GM19397 (cell line): ENCODE measurements around the gene AMN1.
"Not testable (repeated sequence)": the region's sequence is repeated elsewhere in the genome, so short reads cannot be mapped to it uniquely, and the experiment has no call there.

Experiments
- ATAC-seq: cut with Tn5 transposase; IDR thresholded peaks from one replicate; pipeline ENCODE4 v1.9.1; 2021; ENCODE audit warnings: mild to moderate bottlenecking, moderate library complexity; ENCODE audit not compliant: unreplicated experiment

The AMN1 gene

DNA sequence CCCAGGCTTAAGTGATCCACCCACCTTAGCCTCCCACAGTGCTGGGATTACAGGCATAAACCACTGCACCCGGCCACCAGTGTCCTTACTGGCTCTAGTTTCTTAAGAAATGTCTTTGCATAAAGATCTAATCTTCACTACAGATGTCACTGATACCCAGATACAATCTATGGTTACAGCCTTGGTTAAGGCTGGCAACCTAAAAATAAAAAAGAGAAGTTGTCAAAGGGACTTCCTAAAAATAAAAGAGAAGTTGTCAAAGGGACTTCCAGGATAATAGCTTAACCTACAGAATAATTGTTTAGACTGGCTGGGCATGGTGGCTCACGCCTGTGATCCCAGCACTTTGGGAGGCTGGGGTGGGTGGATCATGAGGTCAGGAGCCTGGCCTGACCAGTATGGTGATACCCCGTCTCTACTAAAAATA lies 41.7 kb downstream of the AMN1 start:
- peak; percentile 64 for ATAC-seq

DNA sequence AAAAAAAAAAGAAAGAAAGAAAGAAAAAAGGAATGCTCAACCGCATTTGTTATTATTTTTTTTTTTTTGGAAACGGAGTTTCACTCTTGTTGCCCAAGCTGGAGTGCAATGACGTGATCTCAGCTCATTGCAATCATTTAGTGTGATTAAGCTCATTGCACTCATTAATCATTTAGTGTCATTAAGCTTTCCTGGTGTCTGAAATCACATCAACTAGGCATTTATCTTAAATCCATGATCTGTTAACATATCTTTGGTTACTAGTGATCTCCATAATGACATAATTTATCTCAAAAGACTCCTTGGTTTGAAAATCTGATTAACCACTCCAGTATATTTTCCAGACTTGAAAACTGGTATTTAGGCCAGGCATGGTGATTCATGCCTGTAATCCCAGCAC lies 43.0 kb downstream of the AMN1 start:
- ATAC-seq = no peak

DNA sequence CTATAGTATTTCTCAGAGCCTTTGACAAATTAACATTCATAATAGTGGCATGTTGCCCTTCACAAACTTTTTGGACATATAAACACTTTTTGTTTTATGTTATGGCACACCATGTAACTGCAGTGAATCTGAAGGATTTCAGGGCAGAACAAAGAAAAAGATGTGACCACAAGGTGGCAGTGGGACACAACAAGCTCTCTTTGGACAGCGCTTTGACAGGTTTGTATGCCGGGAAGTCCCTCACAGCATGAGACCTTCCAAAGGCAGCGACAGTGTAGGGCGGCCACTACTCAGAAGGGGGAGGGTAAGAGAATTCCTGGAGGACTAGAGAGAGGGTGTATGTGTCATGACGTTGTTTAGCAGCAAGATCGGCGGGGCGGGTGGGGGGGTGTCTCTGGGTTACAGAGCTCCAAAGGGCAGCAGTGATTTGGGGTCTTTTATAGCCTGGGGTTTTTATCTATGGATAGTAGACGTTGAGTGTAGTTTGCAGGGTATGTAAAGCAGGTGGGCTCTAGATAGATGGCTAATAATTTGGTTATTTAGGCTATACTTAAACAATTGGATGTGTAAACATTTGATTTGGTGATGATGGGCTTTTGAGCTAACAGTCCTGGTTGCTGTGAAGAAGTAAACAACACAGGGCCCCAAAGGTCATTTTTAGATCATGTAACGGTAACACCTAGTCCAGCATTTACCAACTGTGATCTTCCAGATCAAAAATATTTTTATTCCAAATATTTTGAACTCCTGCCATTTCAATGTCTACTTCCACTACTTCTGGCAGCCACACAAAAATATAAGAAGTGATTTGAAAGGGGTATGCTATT lies 46.5 kb downstream of the AMN1 start:
- ATAC-seq = peak; percentile 80

DNA sequence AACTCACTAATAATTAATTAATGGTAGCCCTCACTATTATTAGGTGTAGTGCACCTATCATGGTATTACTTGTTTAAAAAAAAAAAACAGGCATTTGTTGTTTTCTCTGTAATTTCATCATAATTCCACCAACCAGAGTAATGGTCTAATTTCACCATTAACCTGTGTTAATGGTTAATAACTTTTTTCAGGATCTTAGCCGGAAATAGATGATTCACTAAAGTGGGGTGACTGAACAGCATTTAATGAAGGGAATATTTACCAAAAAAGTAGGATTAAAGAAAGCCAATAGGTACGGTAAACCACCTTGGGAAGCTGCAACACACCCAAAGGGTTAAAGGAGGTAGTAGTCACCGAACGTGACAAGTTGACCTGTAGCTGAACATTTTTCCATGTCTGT lies 56.3 kb downstream of the AMN1 start:
- ATAC-seq = no peak

DNA sequence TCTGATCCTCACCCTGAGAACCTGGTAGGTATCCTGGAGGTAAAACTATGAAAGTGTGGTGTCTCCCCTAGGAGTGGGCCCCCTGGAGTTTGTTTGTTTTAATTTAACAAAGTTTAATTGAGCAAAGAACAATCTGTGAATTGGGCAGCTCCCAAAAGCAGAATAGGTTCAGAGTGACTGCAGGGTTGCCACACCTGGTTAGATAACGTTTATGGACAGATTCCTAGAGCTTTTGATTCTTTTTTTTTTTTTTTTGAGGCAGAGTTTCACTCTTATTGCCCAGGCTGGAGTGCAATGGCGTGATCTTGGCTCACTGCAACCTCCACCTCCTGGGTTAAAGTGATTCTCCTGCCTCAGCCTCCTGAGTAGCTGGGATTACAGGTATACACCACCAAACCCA lies 59.2 kb downstream of the AMN1 start:
- ATAC-seq = not testable (repeated sequence)

DNA sequence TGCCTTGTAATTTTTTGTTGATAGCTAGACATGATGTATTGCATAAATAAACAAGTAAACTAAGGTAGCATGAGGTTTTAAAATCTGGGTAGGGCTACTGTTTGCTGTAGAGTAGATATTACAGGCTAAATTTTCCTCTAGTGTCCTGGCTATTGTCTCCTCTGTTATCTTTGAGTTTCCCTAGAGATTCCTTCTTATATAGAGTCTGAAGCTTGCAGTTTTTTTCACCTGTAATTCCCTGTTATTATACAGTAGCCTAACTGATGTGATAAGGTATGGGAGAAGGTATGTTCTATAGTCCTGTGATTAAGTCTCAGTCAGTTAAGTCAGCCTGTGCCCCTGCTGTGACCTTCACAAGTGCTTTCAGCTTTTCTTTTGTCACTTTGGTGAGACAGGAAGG lies 59.8 kb downstream of the AMN1 start:
- ATAC-seq = no peak

DNA sequence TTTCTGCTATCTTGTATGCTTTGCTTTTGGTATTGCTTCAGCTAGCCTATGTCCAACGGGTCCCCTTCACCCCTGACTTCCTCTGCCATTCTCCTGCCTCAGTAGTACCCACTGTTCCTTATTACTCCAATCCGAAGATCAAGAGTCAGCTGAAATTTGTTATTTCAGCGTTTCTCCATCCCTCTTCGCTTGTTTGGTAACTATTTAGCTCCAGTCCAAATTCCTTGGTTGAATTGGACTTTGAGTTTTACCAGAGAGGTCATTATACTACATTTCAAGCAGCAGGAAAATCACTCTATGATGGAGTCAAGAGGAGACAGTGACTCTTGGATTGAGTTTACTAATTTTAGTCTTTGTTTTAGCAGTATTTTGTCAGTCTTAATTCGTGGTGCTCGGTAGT lies 64.8 kb downstream of the AMN1 start:
- no peak for ATAC-seq

DNA sequence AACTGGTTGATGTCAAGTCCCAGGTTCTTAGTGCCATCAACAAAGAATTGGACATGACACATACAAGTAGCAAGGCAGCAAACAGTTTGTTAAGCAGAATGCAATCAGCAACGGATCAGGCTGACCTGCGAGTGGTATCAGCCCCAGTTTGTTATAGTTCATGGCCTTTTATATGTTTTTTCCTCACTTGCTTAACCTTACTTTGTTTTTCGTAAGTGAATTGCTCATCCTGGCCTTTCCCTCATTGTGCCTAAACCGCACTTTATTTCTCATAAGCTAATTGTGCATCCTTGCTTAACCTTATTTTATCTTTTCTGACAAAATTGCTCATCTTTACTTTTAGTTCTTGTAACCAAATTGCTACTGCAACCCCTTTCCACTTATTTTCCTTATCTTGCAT lies 65.2 kb downstream of the AMN1 start:
- no peak for ATAC-seq

DNA sequence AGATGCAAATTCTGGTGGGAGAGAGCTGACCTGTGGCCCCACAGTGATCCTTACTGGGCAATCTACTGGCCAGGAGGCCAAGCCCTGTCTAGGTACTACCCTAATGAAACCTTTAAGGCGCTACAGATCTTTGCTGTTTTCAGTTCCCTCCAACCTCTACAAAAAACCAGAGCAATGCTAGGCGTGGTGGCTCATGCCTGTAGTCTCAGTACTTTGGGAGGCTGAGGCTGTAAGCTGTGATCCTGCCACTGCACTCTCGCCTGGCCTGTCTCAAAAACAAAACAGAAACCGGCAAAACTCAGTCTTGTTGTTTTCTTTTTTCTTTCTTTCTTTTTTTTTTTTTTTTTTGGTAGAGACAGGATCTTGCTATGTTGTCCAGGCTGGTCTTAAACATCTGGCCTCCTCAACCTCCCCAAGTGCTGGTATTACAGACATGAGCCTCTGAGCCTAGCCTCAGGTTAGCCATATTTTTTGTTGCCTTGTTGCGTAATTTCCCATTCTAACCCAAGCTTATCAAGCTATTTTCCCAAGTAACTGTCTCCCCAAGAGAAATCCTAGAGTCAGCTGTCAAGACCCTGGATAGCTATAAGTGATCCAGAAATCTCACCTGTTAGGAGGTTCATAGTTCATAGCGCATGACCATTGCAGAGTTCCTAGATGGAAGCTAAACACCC lies 66.5 kb downstream of the AMN1 start:
- no peak for ATAC-seq

DNA sequence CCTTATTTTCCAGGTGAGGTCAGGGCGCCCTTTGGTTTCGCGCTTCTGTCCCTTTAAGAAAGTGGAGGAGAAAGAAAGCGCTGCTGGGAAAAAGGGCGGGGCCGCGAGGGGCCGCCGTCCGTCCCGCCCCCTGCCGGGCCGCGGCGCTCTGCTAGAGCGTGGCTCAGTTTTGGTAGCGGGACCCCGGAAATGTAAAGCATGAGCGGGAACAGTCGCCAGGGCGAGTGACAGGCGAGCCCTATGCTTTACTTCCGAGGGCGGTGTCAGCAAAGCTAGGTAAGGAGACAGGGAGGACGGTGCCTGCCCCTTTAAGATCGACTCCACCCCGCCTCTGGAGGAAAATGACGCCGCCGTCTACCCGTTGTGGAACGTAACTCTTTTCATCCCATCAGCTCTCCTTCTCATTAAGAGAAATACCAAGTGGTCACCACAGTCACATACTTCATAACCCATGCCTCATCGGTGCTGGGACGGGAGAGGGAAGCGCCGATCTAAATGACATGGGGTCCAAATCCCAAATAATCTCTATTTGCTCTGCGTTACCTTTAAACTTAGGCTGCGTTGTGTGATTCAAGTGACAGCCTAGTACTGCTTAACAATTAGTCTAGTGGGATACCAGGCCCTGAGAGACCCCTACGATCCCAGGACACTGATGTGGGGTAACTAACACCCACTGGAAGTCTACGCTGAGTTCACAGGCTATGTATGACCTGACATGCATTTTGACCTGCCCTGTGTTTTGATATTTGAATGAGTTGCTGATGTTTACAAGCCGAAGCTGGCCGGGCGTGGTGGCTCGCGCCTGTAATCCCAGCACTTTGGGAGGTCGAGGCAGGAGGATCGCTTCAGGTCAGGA lies 69.5 kb downstream of the AMN1 start, which contains the start of gene ETFBKMT:
Gene ETFBKMT, plus strand, starts transcription at position 602 of the 856 bp plus-strand sequence. CDS start 2,266 bp downstream, outside the sequence.
- peak; percentile 98 for ATAC-seq

DNA sequence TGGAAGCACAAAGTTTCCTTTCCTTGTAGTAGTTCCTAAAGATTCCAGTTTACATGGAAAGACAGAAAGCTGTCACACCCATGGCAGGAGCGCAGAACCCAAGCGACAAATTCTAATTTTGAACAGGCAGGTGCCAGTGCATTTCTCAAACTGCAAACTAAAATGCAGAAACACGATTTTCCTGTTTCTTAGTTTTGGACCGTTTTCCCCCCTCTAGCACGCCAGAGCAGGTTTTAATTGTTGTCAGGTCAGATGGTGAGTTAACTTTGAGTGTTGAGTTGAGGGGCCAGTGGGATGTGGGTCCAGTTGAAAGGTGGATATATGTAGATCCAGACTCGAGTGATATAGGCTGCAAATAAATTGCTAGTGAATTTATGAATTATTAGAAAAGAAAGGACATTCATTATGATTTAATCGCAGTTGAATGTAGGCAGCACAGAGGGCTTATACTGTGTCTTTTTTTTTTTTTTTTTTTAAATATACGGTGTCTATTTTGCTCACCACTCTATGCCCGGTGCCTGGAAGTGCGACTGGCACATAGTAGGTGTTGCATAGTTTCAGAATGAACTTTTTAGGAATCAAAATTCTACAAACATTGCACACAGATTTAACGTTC lies 70.2 kb downstream of the AMN1 start:
- ATAC-seq = no peak

DNA sequence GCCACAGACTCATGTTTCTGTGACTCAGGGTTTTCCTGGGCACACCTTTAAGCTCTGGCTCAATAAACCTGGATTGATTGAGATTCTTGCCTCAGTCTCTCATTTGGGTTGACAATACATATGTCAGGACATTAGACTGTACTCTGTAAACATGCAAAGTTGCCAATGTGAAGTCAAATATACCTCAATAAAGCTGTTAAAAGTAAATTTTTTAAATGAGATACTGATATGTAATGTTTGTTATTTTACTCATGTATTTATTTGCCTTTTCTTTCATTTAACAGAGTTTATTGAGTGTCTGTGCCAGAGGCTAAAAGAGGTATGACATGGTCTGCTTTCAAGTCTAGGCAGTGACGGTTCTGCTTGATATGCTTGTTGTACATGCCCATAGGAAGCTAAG lies 73.0 kb downstream of the AMN1 start:
- ATAC-seq = no peak

DNA sequence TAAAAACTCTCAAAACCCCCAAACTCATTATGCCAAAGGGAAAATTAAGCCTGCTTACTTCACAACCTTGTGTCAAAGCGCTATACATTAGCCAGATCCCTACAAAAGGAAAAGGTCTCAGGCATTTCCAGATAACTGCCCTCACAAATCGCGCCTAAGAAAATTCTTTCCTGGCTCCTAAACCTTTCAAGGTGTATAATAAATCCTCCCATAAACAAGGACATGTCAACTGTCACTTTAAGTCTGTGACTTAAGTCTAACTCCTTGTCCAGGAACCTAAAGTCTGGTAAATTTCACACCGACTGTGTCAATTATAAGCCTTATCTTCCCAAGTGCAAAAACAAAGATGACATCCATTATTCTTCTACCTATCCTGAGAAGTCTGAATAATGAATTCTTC lies 73.6 kb downstream of the AMN1 start:
- ATAC-seq = no peak

DNA sequence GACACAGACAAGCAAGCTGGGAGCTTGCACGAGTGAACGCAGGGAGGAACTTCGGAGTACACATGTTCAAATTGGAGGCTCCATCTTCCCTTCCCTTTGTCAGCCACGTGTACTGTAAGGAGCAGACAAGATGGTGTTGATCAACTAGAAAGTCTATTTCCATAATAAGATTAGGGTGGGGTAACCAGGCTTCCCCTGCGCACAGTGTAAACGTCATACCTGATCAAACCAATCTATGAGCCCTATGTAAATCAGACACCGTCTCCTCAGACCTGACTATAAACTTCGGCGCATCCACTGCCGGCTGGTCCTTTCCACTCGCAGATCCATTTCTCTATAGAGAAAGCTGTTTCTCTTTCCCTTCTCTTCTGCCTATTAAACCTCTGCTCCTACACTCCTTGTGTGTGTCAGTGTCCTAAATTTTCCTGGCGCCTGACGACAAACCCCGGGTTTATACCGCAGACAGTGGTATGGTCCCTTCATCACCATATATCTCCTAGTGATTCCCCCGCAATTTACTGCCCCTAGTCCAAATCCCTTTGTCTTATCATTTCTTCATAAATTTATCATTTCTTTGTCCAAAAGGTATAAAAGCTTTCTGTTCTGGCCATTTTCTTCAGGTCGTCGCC lies 76.8 kb downstream of the AMN1 start:
- no peak for ATAC-seq

DNA sequence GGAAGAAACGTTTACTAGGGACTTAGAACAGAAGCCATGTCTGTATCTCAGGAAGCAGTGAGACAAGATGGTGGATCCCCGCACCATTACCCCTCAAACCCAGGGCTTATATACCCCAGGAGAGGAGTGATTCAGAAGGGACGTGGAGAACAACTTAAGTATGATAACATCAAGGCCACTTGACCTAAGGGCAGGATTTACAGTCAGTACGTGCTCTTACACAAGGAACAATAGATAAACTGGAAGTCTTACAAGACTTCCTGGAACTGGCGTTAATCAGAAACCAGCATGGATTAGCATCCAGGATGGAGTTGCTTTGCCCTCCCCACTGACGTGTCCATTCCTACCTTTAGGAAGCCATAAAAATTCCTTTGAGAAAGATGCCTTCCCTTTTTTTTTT lies 77.9 kb downstream of the AMN1 start:
- no peak for ATAC-seq

DNA sequence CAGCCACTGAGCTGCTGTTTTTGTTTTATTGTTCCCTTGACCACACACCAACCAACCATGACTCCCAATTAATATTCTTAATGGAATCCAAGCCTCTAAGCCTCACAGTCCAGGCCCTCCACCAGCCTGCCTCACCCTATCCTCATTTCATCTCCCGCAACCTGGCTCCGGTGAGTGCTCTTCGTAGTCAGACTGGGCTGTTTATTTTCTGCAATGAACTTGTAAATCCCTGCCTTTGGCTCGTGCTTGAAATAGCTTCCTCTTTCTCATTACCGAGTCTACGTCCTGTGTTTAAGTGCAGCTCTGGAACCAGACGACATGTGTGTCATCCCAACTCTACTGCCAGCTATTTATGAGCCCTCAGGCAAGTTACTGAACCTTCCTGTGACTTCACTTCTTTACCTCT lies 81.7 kb downstream of the AMN1 start:
- no peak for ATAC-seq

DNA sequence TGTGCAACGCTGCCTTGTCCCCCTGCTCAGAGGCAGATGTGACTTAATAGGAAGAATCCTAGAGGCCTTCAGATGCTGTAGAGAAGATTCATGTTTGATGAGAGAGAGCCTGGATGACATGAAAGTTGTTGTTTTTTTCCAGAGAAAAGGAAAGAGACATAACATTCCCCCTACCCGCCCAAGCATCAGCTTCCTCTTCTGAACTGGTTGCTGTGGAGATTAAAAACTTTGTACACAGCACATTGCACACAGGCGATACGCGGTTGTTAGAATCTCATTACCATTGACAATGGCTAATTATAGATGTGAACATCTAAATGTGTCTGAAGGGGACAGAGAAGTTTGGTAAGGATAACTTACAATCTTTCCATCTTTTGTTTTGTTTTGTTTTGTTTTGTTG lies 82.9 kb downstream of the AMN1 start:
- no peak for ATAC-seq

DNA sequence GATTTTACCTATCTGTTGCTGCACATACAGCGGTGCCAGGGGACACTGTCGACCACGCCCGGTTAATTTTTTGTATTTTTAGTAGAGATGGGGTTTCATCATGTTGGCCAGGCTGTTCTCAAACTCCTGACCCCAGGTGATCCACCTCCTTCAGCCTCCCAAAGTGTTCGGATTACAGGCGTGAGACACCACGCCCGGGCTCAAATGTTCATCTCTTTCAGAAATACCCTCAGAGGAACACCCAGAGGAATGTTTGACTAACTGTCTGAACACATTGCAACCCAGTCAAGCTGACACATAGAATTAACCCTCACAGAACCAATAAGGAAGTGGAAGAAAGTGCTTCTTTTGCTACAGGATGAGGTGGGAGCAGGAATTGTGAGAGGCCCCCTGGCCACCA lies 84.3 kb downstream of the AMN1 start:
- ATAC-seq = no peak

DNA sequence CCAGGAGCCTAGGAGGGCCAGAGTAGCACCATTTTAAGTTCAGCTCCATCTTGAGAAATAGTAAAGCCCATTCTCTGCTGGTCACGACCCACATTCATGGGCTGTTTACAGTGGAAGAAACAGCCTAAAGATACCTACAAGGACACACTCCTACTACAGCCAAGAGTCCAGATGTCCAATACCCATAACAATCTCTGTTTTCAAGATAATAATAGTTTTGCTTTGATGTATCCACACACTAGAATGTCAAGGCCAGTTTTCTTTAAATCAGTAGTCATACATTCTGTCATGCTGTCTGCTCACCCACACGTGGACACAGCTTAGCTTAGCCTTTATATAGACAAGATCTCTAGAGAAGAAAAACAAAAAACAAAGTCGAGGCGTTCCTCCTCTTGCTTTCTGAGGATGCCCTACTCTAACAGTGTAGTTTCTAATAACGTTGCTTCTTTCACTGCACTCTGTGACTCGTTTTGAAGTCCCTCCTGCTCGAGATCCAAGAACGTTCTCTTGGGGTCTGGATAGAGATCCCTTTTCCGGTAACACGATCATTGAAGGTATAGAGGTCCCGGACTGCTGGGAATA lies 87.2 kb downstream of the AMN1 start:
- no peak for ATAC-seq

DNA sequence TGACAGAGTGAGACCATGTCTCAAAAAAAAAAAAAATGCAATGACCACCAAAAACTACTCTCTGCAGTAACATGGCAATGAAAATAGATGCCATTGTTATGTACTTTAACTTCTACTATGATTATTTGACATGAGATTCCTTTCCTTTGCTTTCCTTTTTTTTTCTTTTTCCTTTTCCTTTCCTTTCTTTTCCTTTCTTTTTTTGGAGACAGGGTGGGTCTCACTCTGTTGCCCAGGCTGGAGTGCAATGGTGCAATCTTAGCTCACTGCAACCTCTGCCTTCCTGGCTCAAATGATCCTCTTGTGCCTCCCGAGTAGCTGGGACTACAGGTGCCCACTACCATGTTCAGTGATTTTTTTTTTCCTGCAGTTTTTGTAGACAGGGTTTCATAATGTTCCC lies 94.2 kb downstream of the AMN1 start:
- ATAC-seq = no peak
